Embryonic facial prominence (tissue), 1 donor: ENCODE results near the gene XG.
A peak's percentile ranks its signal among the peaks of the same experiment; 100 is the strongest.
"Not testable (repeated sequence)": the region's sequence is repeated elsewhere in the genome, so short reads cannot be mapped to it uniquely, and the experiment has no call there.

ENCODE experiments used
- DNase-seq: peaks from one replicate; pipeline ENCODE4 v3.0.0-alpha.2; 2016; ENCODE audit errors: extremely low spot score

Gene XG

DNA sequence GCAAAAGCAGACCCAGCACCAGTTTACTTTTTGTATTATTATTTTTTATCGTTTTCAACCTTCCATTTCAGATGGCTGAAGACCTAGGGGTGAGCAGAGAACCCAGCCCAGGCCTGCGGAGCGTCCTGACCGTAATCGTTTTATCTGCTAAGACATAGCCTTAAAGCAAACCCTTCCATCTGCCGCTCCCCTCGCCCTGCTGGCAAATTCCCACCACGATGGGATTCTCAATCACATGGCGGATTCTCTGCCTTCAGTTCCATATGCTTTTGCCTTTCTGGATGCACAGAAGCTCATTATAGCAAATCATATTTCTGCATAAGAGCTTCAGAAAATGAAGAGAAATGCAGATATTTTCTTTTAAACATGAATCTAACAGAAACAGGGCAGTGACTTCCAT lies 18.6 kb upstream of the XG start:
- no peak for DNase-seq

DNA sequence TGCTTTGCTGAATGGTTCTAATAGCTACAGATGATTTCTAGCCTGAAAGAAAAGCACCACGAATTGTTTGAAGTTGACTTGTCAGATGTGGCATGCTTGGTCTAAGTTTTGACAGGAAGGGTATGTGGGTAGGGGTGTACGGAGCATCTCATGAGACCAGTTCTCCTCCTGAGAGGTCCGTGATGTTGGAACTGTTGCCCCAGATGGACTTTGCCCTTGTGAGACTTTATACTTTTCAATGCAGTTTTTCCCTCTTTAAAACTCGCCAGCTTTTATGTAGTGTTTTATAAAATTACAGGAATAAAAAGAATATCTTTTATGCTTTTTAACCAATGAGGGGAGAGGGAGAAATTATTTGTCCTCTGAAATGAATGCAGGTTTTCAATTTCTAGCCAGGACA lies 16.6 kb upstream of the XG start:
- DNase-seq: no peak

DNA sequence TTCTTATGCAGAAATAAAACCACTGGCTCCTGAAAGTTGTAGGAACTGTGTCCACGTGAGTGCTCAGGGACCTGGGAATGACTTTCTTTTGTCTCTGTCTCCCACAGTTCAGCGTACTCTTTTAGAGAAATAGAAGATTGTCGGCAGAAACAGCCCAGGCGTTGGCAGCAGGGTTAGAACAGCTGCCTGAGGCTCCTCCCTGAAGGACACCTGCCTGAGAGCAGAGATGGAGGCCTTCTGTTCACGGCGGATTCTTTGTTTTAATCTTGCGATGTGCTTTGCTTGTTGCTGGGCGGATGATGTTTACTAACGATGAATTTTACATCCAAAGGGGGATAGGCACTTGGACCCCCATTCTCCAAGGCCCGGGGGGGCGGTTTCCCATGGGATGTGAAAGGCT lies 11.2 kb upstream of the XG start:
- DNase-seq: no peak

DNA sequence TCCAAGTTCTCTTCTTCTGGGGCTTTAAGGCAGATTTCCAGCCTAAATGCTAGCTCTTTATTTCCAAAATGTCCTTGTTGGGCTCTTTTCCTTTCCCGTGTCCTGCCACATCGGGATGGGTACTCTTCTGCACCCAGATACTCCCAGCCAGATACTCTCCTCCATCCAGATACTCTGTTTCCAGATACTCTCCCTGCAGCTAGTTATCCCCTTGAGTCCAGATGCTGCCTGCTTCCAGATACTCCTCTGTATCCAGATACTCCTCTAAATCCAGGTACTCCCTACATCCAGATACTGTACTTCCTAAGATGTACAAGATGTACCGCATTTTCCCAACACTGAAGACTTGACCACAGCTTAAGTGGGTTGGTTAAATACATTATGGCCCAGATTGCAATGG lies 10.5 kb upstream of the XG start:
- no peak for DNase-seq

DNA sequence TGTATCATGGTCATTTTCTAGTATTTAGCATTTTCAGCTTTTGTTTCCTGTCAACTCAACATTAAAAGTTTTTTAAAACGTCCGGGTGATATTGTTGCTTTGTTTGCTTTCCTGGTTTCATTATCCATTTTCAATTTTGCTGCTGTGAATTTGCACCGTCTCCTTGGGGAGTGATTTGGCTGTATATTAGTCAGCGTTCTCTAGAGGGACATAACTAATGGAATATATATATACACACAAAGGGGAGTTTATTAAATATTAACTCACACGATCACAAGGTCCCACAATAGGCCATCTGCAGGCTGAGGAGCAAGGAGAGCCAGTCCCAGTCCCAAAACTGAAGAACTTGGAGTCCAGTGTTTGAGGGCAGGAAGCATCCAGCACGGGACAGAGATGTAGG lies 5.6 kb upstream of the XG start:
- DNase-seq: not testable (repeated sequence)

DNA sequence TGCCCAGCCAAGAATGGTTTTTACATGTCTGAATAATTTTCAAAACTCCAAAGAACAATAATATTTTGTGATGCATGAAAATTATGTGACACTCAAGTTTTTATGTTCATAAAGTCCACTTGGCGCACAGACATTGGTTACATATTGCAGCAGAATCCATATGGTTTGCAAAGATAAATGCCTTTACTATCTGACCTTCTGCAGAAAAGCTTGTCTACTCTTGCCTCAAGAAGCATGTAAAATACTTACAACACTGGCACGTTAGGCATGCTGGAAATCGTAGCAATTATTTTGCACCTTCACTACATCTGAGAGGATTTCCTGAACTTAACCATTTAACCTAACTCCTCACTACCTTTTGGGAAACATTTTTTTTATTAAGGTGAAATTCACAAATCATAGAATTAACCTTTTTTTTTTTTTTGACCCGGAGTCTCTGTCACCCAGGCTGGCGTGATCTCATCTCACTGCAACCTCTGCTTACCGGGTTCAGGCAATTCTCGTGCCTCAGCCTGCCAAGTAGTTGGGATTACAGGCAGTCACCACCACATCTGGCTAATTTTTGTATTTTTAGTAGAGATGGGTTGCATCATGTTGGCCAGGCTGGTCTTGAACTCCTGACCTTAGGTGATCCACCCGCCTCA lies 3.5 kb upstream of the XG start:
- DNase-seq: no peak

DNA sequence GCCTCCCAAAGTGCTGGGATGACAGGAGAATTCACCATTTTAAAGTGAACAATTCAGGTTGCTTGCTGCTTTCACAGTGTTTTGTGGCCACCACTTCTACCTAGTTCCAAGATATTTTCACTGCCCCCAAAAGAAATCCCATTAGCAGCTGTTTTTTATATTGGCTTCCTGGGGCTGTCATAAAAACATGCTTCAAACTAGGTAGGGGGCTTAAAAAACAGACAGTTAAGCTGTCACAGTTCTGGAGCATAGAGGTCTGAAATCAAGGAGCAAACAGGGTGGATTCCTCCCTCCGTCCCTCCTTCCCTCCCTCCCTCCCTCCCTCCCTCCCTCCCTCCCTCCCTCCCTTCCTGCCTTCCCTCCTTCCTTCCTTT lies 3.0 kb upstream of the XG start:
- DNase-seq: no peak

DNA sequence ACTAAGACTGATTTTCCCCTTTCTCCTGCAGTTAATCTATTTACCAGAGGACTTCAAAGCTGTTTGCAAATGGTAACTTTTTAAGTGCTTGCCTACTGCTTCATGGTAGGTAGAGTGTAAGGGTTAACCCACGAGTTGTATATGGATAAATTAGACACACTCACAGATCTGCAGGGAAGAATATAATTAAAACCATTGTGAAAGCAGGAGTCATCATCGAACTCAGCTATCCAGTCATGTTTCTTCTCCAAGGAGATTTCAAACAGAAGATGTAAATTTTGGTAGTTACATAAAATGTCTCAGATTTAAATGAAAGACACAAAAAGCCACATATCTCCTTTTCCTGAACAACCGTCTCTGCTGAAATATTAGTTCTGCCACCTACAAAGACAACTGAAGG lies 549 bp upstream of the XG start:
- DNase-seq: no peak

DNA sequence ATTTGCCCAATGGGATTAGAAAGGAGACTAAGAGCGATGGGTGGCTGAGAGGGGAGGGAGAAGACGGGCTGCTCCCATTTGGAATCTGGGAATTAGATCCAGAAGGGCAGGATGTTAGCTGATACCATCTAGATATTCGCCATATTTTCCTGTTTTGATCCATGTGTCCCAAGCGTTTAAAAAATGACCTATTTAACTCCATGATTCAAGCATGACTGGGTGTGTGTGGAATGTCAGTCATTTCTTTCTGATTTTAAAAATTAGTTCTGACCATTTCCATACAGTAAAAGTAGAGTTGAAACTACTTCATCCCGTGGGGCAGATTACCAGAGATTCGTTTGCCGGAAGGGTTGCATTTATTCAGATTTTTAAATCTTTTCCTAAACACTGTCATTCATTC lies 601 bp downstream of the XG start:
- not testable (repeated sequence) for DNase-seq

DNA sequence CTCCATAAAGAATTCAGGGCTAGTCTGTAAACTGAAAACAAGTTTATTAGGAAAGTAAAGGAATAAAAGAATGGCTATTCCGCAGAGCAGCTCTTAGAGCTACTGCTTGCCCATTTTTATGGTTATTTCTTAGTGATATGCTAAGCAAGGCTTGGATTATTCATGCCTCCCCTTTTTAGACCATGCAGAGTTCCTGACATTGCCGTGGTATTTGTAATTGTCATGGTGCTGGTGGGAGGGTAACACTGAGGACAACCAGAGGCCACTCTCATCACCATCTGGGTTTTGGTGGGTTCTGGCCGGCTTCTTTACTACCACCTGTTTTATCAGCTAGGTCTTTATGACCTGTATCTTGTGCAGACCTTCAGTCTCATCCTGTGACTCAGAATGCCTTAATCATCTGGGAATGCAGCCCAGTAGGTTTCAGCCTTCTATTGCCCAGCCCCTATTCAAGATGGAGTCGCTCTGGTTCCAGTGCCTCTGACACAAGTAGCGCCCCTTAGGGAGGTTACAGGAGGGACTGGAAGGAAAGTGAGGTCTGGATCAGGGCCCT lies 3.4 kb downstream of the XG start:
- DNase-seq: not testable (repeated sequence)

DNA sequence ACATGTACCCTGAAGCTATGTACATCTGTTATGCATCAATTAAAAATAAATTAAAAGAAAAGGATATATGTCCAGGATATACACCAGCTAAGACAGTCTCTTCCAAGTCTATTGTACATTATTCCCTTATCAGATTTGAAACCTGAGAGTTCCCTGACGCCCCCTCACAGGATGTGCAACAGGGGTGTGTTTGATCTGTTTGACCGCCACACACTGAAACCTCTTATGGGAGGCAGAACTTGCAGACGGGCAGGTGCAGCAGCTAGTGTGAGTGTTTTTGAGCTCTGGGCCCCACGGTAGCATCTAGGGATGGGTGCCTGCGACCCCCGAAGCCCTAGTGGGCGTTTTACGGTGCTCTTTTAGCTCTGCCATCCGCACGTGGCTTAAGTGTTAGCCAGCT lies 4.7 kb downstream of the XG start:
- no peak for DNase-seq

DNA sequence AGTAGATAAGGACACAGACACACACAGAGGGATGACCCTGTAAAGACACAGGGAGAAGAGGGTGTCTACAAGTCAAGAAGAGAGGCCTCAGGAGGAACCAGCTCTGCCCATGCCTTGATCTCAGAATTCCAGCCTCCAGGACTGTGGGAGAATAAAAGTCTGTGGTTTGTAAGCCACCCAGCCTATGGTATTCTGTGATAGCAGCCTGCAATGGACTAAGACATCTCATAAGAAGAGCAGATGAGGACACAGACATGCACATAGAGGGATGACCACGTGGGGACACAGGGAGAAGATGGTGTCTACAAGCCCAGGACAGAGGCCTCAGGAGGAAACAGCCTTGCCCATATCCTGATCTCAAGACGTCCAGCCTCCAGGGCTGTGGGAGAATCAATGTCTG lies 9.4 kb downstream of the XG start:
- DNase-seq: no peak

DNA sequence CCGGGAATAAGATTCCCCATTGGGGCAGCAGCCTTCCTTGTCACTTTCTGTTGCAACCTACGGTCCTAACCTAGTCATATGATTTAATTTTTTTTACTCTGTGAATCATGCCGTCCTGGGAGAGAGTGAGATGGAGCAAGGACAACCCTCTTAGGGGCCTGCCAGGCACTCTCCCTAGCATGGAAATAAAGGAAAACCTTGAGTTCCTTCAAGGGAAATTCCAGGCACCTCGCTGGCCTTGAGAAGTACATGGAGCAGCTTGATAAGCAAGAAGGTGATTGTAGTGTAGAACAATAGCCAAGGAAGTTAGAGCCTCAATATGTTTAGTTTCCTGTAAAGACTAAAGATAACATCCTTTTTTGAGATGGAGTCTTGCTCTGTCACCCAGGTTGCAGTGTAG lies 10.8 kb downstream of the XG start:
- DNase-seq: not testable (repeated sequence)

DNA sequence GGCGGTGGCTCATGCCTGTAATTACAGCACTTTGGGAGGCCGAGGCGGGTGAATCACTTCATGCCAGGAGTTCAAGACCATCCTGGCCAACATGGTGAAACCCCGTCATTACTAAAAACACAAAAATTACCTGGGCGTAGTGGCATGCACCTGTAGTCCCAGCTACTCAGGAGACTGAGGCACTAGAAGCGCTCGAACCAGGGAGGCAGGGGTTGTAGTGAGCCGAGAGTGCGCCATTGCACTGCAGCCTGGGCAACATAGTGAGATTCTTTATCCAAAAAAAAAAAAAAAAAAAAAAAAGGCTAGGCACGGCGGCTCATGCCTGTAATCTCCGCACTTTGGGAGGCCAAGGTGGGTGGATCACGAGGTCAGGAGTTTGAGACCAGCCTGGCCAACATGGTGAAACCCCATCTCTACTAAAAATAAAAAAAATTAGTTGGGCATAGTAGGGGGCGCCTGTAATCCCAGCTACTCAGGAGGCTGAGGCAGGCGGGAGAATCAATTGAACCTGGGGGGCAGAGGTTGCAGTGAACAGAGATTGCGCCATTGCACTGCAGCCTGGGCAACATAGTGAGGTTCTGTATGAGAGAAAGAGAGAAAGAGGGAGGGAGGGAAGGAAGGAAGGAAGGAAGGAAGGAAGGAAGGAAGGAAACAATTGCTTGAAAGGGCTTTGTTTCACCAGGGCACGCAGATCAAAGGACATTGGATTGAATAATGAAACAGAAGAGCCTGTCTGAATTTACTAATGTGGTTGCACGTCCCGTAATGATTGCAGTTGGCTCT lies 13.1 kb downstream of the XG start:
- DNase-seq: not testable (repeated sequence)

DNA sequence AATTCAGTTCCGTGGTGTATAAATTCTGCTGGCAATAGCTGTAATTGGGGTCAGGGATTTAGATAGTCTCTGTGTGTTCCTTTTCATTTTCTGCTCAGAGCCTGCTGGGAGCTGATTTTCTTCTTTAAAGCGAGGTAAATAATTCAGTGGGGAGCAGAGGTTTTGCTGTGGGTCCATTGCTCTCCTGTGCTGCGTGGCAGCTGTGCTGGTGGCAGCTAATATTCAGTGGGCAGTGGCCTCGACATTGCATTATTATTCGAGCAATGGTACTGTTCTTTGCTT lies 13.7 kb downstream of the XG start:
- DNase-seq: no peak

DNA sequence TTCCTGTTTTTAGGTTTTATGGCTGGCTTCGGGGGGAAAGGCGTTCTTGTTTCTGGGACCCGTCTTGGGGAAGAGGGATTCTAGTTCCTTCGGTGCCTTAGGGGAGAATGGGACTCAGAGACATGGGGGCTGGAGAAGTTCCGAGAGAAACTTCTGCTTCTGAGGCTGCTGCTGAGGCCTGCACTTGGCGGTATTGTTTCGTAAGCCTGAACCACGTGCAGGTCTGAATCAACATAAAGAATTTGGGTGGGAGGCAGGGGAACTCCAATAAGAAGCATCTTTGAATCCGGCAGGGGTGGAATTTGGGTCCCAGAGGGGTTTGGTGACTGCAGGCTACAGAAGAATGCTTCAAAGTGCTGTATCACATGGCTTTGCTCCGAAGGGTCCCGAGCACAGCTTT lies 15.1 kb downstream of the XG start:
- DNase-seq: peak; percentile 18

DNA sequence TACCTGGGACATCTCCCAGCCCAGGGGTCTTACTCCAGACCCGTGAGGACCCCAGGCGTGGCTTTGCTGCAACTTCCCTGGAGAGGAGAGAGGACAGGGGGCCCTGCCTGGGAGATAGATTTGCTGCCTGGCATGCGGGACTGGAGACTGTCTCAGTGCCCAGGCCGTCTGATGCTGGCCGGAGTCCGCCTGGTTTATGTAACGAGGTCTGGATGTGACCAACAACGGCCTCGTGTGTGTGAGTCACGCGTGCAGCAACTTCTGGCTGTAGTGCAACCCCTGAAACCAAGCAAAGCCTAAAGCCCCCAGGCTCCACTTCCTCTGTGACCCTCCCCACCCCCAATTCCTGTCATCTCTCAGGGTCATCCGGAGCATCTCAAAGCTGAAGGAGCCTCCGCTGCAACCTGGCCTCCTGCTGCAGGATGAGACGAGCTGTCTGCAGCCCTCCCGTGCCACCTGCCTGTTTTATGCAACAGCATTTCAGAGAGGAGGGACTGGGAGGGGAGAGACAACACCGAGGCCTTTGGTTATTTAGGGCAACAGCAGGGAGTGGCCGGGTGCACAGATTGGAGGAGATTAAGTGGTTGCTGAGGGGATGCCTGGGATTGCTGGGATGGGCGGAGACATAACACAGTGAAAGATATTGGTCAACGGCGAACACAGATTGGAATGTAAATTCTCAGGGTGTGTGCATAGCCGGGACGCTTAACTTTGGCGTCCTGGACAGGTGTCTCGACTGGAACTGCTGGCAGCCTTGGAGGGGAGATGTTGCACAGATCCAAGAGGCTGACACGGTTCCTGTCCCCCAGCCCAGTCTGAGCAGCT lies 16.0 kb downstream of the XG start:
- no peak for DNase-seq

DNA sequence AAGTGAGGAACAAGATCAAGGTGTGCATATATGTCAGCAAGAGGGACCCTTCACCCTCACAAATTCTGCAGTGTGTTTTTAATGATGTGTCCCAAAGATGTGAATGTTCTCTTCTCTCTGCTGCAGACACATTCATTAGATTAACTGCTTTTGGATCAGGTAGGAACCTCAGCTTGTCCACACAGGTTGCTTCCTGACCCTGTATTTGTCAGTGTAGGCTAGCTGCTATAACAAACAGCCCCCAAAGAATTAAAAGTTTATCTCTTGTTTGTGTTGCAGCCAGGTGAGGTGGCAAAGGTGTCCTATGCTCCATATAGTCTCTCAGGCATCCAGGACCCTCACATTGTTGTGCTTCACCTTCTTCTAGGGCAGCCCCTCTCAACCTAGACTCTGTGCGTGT lies 17.8 kb downstream of the XG start:
- DNase-seq: no peak

DNA sequence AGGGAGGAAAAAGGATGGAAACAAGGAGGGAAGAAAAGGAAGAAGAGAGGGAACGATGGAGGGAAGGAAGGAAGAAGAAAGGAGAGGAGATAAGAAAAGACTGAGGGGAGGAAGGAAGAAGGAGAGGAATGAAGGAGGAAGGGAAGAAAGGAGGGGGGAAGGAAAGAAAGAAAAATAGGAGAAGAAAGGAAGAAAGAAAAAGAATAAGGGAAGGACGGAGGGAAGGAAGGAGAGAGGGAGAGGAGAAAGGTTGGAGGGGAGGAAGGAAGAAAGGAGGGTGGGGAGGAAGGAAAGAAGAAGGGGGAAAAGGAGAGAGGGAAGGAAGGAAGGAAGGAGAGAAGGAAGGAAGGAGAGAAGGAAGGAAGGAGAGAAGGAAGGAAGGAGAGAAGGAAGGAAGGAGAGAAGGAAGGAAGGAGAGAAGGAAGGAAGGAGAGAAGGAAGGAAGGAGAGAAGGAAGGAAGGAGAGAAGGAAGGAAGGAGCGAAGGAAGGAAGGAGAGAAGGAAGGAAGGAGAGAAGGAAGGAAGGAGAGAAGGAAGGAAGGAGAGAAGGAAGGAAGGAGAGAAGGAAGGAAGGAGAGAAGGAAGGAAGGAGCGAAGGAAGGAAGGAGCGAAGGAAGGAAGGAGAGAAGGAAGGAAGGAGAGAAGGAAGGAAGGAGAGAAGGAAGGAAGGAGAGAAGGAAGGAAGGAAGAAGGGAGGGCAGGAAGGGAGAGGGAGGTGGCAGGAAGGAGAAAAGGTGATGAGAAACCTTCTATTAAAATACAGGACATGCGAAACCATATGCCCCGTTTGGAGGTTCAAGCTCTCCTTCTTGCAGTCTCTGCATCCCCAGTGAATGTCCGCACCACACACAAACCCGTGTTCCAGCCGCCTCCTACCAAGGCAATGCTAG lies 21.6 kb downstream of the XG start:
- DNase-seq: not testable (repeated sequence)

DNA sequence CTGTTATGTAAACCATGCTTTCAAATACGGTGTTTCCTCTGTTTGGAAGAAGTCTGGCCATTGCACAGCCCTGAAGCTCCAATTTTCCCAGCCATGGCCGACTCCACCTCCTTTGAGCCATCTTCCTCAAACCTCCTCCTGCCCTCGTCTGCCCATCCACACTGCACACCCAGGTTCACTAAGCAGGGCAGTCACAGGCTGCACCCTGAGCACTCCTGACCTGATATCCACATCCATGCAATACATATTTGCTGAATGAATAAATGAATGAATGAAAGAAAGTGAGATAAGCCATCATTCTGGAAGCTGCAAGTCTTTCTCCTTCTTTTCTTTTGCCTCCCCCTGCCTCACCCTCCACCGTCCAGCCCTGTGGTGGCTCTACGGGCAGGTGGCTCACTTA lies 22.2 kb downstream of the XG start:
- no peak for DNase-seq

DNA sequence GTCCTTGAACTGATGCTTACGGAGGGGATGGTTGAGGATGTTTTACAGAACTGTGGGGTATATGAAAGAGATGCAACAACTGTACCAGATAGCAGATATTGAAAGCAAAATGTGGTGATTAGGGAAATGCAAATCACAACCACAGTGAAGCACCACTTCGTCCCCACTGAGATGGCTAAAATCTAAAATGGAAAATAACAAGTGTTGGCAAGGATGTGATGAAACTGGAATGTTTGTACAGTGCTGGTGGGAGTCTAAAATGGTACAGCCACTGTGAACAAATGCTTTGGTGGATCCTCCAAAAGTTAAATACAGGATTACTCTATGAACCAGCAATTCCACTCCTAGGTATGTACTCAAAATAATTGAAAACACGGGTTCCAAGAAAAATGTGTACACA lies 22.9 kb downstream of the XG start:
- no peak for DNase-seq
